Endothelial cell of umbilical vein (primary cell): Measurements from ENCODE around the gene SOSTDC1. TPM values are rescaled to one million over a fixed set of nuclear protein-coding genes. Genes with fewer than 3 reads are reported as not detected.
"Not testable (repeated sequence)": the region's sequence is repeated elsewhere in the genome, so short reads cannot be mapped to it uniquely, and the experiment has no call there.

Experiments
- BruUV-seq: library from RNA; stranded (reverse); fragments of 400-500 nt; replicated peaks from 2 replicates; lab custom pipeline; 2021; lab: Mats Ljungman, UMichigan
- CTCF ChIA-PET: fragments of 300-600, 350-600 bp; sonication (Branson Sonifier 250); formaldehyde crosslinking; loops from one replicate; lab custom pipeline; 2021; ENCODE audit warnings: antibody characterized with exemption, inconsistent platforms; lab: Charles Lee
- POLR2A ChIA-PET: fragments of 300-600, 350-600 bp; sonication (Branson Sonifier 250); formaldehyde crosslinking; loops from one replicate; lab custom pipeline; 2021; ENCODE audit warnings: antibody characterized with exemption, inconsistent platforms; lab: Charles Lee
- DNase-seq: peaks from one replicate; pipeline ENCODE4 v3.0.0-alpha.2; 2011; ENCODE audit warnings: low read depth, low spot score
- FAIRE-seq: peaks from 2 replicates; lab custom pipeline; 2011; peaks lifted over from hg19 to GRCh38; lab: Jason Lieb, UNC
- H2AFZ ChIP-seq: 2 replicates; pipeline ENCODE4 v1.6.0; 2012; ENCODE audit warnings: low read depth, low read length, control low read depth, inconsistent platforms
- H3K27ac ChIP-seq: 2 replicates; pipeline ENCODE4 v1.5.1; 2011; ENCODE audit warnings: low read depth, mild to moderate bottlenecking, control low read depth, low read length, moderate library complexity; ENCODE audit not compliant: insufficient read depth
- H3K27me3 ChIP-seq, 2 experiments: 2 replicates each; pipeline versions ENCODE4 v1.6.0 to v1.6.1; 2011; ENCODE audit warnings: low read length in 2 of 2, mixed read lengths in 1 of 2; ENCODE audit not compliant: control insufficient read depth in 2 of 2, insufficient read depth in 2 of 2
- H3K36me3 ChIP-seq, 2 experiments: 2 replicates in 1 of 2; 3 replicates in 1 of 2; pipeline ENCODE4 v1.5.1; 2011; ENCODE audit warnings: low read length in 2 of 2, mild to moderate bottlenecking in 1 of 2, moderate library complexity in 1 of 2; ENCODE audit not compliant: control insufficient read depth in 2 of 2, insufficient read depth in 2 of 2; ENCODE audit errors: extremely low read depth in 1 of 2
- H3K4me1 ChIP-seq: 3 replicates; pipeline ENCODE4 v1.5.1; 2011; ENCODE audit warnings: mild to moderate bottlenecking, low read length; ENCODE audit not compliant: control insufficient read depth, insufficient read depth; ENCODE audit errors: extremely low read depth
- H3K4me2 ChIP-seq: 2 replicates; pipeline ENCODE4 v1.6.1; 2011; ENCODE audit warnings: low read length, control low read depth, mixed read lengths; ENCODE audit not compliant: insufficient read depth
- H3K4me3 ChIP-seq, 3 experiments: fragments of 200-600 bp in 1 of 3; sonication (generic), shearing (Covaris generic) in 1 of 3; replicated peaks in 1 of 3; 2 replicates each; pipeline ENCODE4 v1.5.1; 2011 to 2016; ENCODE audit warnings: control low read depth in 3 of 3, low read length in 3 of 3, mild to moderate bottlenecking in 2 of 3, inconsistent platforms in 1 of 3, low read depth in 1 of 3, moderate library complexity in 1 of 3; ENCODE audit not compliant: insufficient read depth in 1 of 3
- H3K79me2 ChIP-seq: 2 replicates; pipeline ENCODE4 v1.6.0; 2012; ENCODE audit warnings: low read length, inconsistent platforms; ENCODE audit not compliant: control insufficient read depth, insufficient read depth
- H3K9ac ChIP-seq: replicated peaks from 2 replicates; pipeline ENCODE3; 2011; ENCODE audit warnings: low read length, control low read depth; ENCODE audit not compliant: insufficient read depth; ENCODE audit errors: extremely low read depth
- H3K9me1 ChIP-seq: replicated peaks from 3 replicates; pipeline ENCODE4 v1.6.0; 2011; ENCODE audit warnings: mild to moderate bottlenecking, low read length; ENCODE audit not compliant: control insufficient read depth, insufficient read depth; ENCODE audit errors: extremely low read depth
- H3K9me3 ChIP-seq: replicated peaks from 2 replicates; pipeline ENCODE4 v1.5.1; 2012; ENCODE audit warnings: low read length, inconsistent platforms; ENCODE audit not compliant: control insufficient read depth, insufficient read depth
- H4K20me1 ChIP-seq: replicated peaks from 2 replicates; pipeline ENCODE3; 2011; ENCODE audit warnings: mild to moderate bottlenecking, low read length; ENCODE audit not compliant: control insufficient read depth, insufficient read depth; ENCODE audit errors: extremely low read depth
- CTCF ChIP-seq, 2 donors: IDR thresholded peaks; 1 replicate in 1 of 2; 2 replicates in 1 of 2; pipeline ENCODE4 v1.5.1; 2011; ENCODE audit warnings: low read length in 2 of 2, mild to moderate bottlenecking in 2 of 2, moderate library complexity in 2 of 2, control low read depth in 1 of 2, inconsistent platforms in 1 of 2, low read depth in 1 of 2; ENCODE audit not compliant: insufficient read depth in 1 of 2; ENCODE audit errors: extremely low read depth in 1 of 2
- EZH2 ChIP-seq: IDR thresholded peaks from 2 replicates; pipeline ENCODE4 v1.6.1; 2012; ENCODE audit warnings: borderline replicate concordance, low read depth, mild to moderate bottlenecking, moderate library complexity, low read length, inconsistent platforms; ENCODE audit not compliant: severe bottlenecking
- FOS ChIP-seq: IDR thresholded peaks from 2 replicates; pipeline ENCODE4 v1.6.1; 2011; ENCODE audit warnings: mild to moderate bottlenecking, low read length, moderate library complexity, borderline replicate concordance; ENCODE audit not compliant: insufficient read depth
- GATA2 ChIP-seq: IDR thresholded peaks from 2 replicates; pipeline ENCODE4 v1.7.0; 2011; ENCODE audit warnings: low read depth, mild to moderate bottlenecking, moderate library complexity, mixed read lengths, low read length; ENCODE audit not compliant: insufficient read length, insufficient read depth
- JUN ChIP-seq: IDR thresholded peaks from 2 replicates; pipeline ENCODE4 v1.6.1; 2011; ENCODE audit warnings: borderline replicate concordance, low read depth; ENCODE audit not compliant: insufficient read length, insufficient read depth
- MAX ChIP-seq: IDR thresholded peaks from 2 replicates; pipeline ENCODE4 v1.6.1; 2011; ENCODE audit not compliant: insufficient read depth, insufficient read length
- MYC ChIP-seq: IDR thresholded peaks from one replicate; pipeline ENCODE4 v1.6.1; 2011; ENCODE audit warnings: mild to moderate bottlenecking, low read depth, low read length
- POLR2A ChIP-seq: IDR thresholded peaks from 2 replicates; pipeline ENCODE4 v1.6.1; 2012; ENCODE audit warnings: low read depth, mild to moderate bottlenecking, control low read depth, low read length
- POLR2AphosphoS5 ChIP-seq: IDR thresholded peaks from 2 replicates; pipeline ENCODE4 v1.6.1; 2012; ENCODE audit warnings: low read depth, mild to moderate bottlenecking, control low read depth, low read length, moderate library complexity; ENCODE audit not compliant: insufficient read depth
- dilution Hi-C: fragments of 300-500 bp; cut with MboI; formaldehyde crosslinking; loops from one replicate; pipeline ENCODE4 v1.15.0; 2019; ENCODE audit warnings: low sequenced_read_pairs; ENCODE audit not compliant: extremely low pct_ligation_motif_present
- intact Hi-C: fragments of 100-400 bp; cut with micrococcal nuclease; formaldehyde crosslinking; loops from one replicate; pipeline ENCODE4 v1.10.0; 2022
- polyA plus RNA-seq, 4 experiments: library from polyadenylated mRNA; depleted of rRNA in 3 of 4; stranded (reverse) in 3 of 4; unstranded in 1 of 4; fragments of >200 nt; gene quantifications; 2 replicates each; pipeline versions ENCODE4 v1.2.1 to v1.2.3, GENCODE V29; 2011 to 2012; ENCODE audit warnings: missing spikeins in 1 of 4
- total RNA-seq: library from RNA; stranded (reverse); gene quantifications from 2 replicates; pipeline ENCODE4 v1.2.3, GENCODE V29; 2021

Gene SOSTDC1
- total and polyA plus RNA-seq, 2 donors (not counting 3 experiments of a cell fraction or from before 2014, with no cell fraction given): not detected

- TF ChIP-seq MAX (no peak), FOS (no peak), JUN (no peak), POLR2A (no peak), POLR2AphosphoS5 (no peak), EZH2 (no peak), CTCF (IDR thresholded peaks at IDR 0.05; ENCODE audit: extremely low read depth in 1 of 2, insufficient read depth in 1 of 2, low read depth in 1 of 2, low read length in 2 of 2) (no peak), MYC (no peak), GATA2 (no peak)
- Histone ChIP-seq H3K9me1 (no peaks in the 10 kb centered on the region), H3K4me2 (no peak overlapping the region), H3K27me3 (no peaks in the 10 kb centered on the region), H3K27ac (no peak overlapping the region), H3K36me3 (no peaks in the 10 kb centered on the region), H3K9ac (no peak overlapping the region), H3K4me1 (no peaks in the 10 kb centered on the region), H3K79me2 (no peaks in the 10 kb centered on the region), H3K9me3 (no peaks in the 10 kb centered on the region), H2AFZ (no peak overlapping the region), H4K20me1 (no peaks in the 10 kb centered on the region), H3K4me3 (no peak overlapping the region)
- FAIRE-seq (no peak), DNase-seq (no peak)
- POLR2A ChIA-PET: no interaction called here
- BruUV-seq: no TSS peak
- dilution Hi-C loops (no loop called here), intact Hi-C loops (no loop called here)
- CTCF ChIA-PET: interaction anchor here (1.6 to 2.1 kb wide), 2 partner anchors 12 to 55 kb away, joined by 3 to 6 read pairs; no protein-coding TSS in a partner anchor
These were observed 44.3 kb upstream of the SOSTDC1 start for GRCh38 chr7:16509829-16510228.

- dilution Hi-C loops, H3K9ac ChIP-seq, POLR2A ChIA-PET, H3K27ac ChIP-seq, DNase-seq, H3K36me3 ChIP-seq, H2AFZ ChIP-seq, H3K9me3 ChIP-seq, H3K4me2 ChIP-seq, H3K4me1 ChIP-seq, H3K79me2 ChIP-seq, H4K20me1 ChIP-seq, H3K9me1 ChIP-seq, H3K4me3 ChIP-seq, FAIRE-seq, BruUV-seq, H3K27me3 ChIP-seq, intact Hi-C loops: not testable (repeated sequence)
- CTCF ChIA-PET: interaction anchor here (1.5 kb wide), 1 partner anchor 8 kb away, joined by 3 read pairs; no protein-coding TSS in a partner anchor
These were observed 40.9 kb upstream of the SOSTDC1 start for GRCh38 chr7:16506422-16506821.
